Activated CD4-positive, CD25-positive, alpha-beta regulatory T cell treated with anti-CD3 and anti-CD28 coated beads, Interleukin-2, amount 50 U/mL, for 72 hours (primary cell): ENCODE data around the gene SASH1.
"Not testable (repeated sequence)": the region's sequence is repeated elsewhere in the genome, so short reads cannot be mapped to it uniquely, and the experiment has no call there.

Experiments used
- DNase-seq: peaks from one replicate; pipeline ENCODE4 v3.0.0; 2021

SASH1 gene

DNA sequence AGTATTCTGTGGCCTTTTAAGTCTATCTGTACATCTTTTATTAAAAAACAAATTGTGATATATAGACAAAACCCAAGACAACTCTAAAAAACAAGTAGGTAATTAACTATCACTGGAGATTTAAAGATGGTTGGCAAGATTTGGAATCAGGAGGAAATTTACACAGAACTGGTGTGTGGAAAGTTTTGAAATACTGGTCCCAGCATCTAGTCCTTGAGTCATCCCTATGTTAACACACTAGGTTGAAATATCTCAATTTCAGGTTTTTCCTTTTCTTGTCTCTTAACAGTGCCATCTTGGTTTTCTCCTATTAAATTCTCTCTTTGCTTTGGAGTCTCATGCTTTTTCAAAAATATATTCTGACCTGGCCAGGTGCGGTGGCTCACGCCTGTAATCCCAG is 27.5 kb downstream of the SASH1 start:
- DNase-seq, result no peak

- DNase-seq, result no peak
Observed at GRCh38 chr6:148374040-148374774, 31.6 kb downstream of the SASH1 start.

DNA sequence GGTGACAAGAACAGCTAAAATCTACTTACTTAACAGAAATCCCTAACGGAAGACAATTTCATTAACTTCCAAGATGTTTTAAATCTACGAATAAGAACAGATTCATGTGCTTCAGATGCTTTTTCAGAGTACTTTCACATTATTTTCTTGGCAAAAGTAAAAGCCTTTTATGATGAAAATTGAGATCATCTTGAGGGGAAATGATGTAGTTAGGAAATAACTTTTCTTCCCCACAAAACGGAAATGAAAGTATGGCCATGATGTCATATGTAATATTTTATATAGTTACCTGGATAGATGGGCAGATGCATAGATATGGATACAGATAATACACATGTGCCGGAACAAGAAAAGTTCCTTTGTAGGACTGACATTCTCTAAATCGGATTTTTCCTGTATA is 32.8 kb downstream of the SASH1 start:
- no peak for DNase-seq

GRCh38 chr6:148379481-148379880 is 36.8 kb downstream of the SASH1 start:
- no peak for DNase-seq

GRCh38 chr6:148379966-148380713 is 37.5 kb downstream of the SASH1 start:
- DNase-seq, result no peak

DNA sequence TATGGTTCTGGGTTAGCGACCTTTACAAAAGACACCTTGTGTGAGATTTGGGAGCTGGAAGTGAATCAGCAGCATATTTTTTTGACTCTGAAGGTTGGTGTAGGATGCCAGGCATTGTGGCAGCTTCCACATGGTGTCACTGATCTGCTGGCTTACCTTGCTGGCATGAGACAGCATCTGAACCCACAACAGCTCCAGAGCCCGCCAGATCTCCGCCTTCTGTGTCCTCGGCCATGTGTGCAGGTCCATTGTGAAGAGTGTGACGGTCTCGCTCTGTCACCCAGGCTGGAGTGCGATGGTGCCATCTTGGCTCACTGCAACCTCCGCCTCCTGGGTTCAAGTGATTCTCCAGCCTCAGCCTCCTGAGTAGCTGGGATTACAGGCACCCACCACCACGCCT is 39.4 kb downstream of the SASH1 start:
- DNase-seq, result not testable (repeated sequence)

DNA sequence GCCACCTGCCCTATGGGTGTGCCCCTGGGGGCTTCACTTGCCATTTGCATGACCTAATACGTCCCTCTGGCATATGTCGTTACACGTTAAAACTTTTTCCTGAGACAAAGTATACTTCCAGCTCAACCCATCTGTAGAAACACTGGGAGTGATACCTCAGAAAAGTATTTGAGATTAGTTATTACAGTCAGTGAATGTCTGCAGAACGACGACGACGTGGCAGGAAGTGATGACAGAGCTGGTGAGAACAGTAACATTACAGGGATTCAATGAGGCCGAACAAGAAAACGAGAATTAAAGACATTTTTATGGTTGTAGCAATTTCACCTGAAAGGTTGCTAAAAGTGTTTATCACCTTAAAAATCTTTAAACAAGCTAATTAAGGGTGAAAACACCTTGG is 40.2 kb downstream of the SASH1 start:
- no peak for DNase-seq

DNA sequence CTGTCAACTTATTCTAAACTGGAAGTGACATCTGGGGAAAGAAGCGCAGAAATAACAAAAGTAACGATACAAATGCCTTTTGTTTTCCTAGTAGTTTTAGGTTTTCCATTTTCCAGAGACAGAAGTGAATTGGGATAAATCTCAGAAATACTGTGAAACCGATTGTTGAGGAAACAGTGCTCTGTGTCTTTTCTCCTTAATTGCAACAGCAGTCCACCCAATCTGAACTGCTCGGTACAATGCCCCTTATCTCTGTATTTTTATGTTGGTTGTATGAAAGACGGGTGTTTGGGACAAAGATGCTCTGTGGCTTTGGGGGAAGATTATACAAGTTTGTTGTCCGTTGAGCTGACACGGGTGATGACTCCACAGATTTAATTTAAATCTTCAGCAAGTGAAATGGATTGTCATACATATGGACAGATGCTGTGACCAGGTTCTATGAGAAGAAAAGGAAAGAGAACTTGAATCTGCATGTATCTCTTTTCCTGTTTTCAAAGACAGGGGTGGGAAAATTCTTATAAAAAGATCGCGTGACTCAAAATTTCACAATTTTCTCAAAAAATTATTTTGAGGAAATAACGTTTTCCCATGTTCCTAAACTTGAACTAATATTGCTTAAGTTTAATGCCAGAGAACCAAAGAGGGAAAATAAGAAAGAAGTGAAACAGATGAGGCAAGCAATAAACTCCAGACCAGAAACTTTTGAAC is 41.2 kb downstream of the SASH1 start:
- no peak for DNase-seq

- DNase-seq, result no peak
Observed at GRCh38 chr6:148385379-148385778, 42.7 kb downstream of the SASH1 start.

GRCh38 chr6:148388521-148388920 is 45.9 kb downstream of the SASH1 start:
- no peak for DNase-seq

GRCh38 chr6:148389086-148389485 is 46.4 kb downstream of the SASH1 start:
- DNase-seq, result no peak

DNA sequence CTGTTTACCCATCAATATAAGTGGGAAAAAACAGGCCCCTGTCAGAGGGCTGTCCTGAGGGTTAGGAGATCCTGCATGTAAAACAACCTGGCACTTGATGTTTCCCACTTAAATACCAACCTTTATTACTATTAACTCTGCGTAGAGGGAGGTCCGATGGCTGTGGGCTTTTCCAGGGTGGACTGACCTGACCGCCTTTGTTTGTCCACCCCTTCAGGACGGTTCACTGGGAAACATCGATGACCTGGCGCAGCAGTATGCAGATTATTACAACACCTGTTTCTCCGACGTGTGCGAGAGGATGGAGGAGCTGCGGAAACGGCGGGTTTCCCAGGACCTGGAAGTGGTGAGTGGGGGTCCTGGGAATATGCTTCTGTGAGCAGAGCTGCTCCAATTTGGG is 47.3 kb downstream of the SASH1 start:
- DNase-seq, result no peak

GRCh38 chr6:148392127-148392526 is 49.5 kb downstream of the SASH1 start:
- DNase-seq, result not testable (repeated sequence)

- no peak for DNase-seq
Observed at GRCh38 chr6:148392671-148393070, 50.0 kb downstream of the SASH1 start.

DNA sequence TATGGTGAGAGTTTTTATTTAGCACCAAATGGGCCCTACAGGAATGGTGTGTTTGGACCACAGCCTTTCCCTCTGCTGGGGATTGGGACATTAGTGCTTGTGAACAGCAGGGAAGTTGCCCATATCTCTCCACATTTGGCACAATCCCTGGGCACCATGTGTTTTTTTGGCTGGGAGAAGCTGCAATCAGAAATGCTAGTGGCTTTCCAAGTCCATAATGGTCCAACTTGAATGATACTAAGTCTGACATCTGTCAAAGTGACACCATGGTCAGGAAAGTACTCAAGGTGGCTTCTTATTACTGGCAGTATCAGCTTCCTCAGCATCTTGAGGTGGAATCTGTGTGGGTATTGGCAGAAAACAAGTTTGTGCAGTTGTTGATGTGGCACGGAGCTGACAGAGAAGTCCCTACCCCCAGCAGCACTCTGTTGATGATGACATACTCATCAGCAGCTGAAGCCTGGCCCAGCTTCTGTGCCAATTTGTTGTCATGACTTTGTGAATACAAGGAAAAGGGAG is 53.0 kb downstream of the SASH1 start:
- DNase-seq, result no peak

GRCh38 chr6:148396411-148396810 is 53.8 kb downstream of the SASH1 start:
- DNase-seq, result no peak

DNA sequence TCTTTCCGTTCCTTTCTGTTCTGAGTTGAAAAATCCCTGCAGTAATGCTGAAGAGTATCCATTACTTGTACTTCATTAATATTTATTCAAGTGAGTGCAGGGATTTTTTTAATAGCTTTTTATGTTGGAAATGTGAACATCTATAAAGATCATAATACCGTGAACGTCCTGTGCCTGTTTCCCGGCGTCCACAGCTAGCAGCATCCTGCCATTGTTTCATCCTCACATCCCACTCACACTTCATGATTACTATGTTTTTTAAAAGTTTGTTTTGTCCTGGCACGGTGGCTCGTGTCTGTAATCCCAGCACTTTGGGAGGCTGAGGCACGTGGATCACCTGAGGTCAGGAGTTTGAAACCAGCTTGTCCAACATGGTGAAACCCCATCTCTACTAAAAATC is 54.3 kb downstream of the SASH1 start:
- DNase-seq, result no peak

DNA sequence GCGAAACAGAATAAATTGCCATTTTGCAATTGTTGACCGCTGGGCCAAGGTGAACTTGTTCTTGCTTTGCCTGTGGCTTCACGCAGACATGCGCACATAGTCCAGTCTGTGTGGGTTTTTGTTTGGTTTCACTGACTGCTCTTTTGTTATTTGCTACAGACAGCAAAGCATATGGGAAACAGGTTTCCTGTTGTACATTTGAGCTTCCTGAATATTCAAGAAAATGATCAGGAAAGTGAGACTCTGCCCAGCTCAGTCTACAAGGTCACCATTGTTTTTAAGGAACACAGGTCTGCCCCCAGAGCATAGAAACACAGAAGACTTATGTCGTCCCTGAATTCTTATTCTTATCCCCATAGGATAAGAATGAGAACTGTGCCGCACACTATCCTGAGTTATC is 55.6 kb downstream of the SASH1 start:
- DNase-seq, result no peak

- DNase-seq, result no peak
Observed at GRCh38 chr6:148398678-148399077, 56.0 kb downstream of the SASH1 start.

DNA sequence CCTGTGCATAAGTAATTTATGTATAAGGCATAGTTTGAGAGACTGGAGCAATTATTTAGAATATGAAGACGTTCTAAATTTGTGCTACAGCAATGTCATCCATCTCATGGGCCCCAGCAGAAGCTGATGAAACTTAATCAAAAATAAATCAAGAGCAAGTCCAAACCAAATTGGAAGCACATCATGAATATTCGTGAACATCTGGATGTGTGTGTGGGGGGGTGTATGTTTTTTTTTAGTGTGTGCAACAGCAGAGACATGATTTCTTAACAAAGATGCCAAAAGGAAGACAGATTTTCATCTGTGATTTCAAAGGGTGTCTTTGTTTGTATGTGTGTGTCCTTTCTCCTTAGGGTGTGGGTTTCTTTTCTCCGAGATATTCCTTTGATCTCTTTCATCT is 58.9 kb downstream of the SASH1 start:
- no peak for DNase-seq

DNA sequence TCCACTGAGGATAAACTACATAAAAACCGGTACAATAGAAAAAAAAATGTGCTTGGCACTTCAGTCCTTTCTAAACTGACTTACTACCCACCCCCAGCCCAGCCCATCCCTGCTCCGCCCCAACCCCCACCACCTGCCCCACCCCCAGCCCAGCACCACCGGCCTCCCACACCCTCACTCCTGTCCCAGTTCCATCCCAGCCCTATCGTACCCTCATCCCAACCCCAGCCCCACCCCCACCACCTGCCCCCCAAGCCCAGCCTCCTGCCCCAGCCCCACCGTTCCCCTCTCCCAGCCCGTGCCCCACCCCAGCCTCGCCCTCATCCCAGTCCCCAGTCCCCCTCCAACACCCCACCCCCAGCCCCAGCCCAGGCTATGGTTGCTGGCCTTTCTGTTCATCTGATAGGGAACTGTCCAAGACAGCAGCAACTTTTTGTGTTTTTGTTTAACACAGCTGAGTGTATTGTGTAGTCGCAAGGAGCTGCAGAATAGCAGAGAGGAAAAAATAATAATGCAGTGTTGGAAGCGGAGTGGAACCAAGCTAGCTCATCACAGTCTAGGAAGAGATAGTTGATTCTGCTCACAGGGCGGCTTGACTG is 61.9 kb downstream of the SASH1 start:
- DNase-seq, result no peak

GRCh38 chr6:148405894-148406293 is 63.3 kb downstream of the SASH1 start:
- DNase-seq, result no peak
